Stomach (tissue), 9 donors: ENCODE results near the gene LLGL1. TPM values are rescaled to one million over a fixed set of nuclear protein-coding genes. Genes with fewer than 3 reads are reported as not detected.

ENCODE experiments used
- DNase-seq, 2 donors: peaks; one replicate each; pipeline versions ENCODE4 v3.0.0 to v3.0.0-alpha.2; 2013 to 2019
- H3K27ac ChIP-seq, 5 donors: fragments of 200-600 bp in 4 of 5; sonication (generic) in 4 of 5; one replicate each; pipeline ENCODE4 v1.5.1; 2013 to 2019; ENCODE audit warnings: mild to moderate bottlenecking in 1 of 5, moderate library complexity in 1 of 5
- H3K27me3 ChIP-seq, 3 donors: fragments of 200-600 bp; sonication (generic); one replicate each; pipeline ENCODE4 v1.5.1; 2017 to 2019; ENCODE audit warnings: mixed run types in 1 of 3
- H3K36me3 ChIP-seq, 4 donors: fragments of 200-600 bp; sonication (generic); 1 replicate in 3 of 4; 2 replicates in 1 of 4; pipeline ENCODE4 v1.5.1; 2016 to 2019
- H3K4me1 ChIP-seq, 4 donors: fragments of 200-600 bp; sonication (generic); one replicate each; pipeline ENCODE4 v1.5.1; 2016 to 2019
- H3K4me3 ChIP-seq, 4 donors: fragments of 200-600 bp; sonication (generic) in 3 of 4; one replicate each; pipeline ENCODE4 v1.5.1; 2016 to 2019; ENCODE audit warnings: mild to moderate bottlenecking in 1 of 4
- H3K9me3 ChIP-seq, 4 donors: fragments of 200-600 bp; sonication (generic); one replicate each; pipeline ENCODE4 v1.5.1; 2016 to 2019
- EP300 ChIP-seq: sonication (generic); formaldehyde crosslinking; IDR thresholded peaks from one replicate; pipeline ENCODE4 v1.6.1; 2017; ENCODE audit warnings: antibody characterized with exemption
- POLR2A ChIP-seq, 4 donors: fragments of 450-650 bp; IDR thresholded peaks; one replicate each; pipeline ENCODE4 v1.6.1; 2016; ENCODE audit warnings: antibody characterized with exemption in 4 of 4, control low read depth in 2 of 4, mild to moderate bottlenecking in 1 of 4, moderate library complexity in 1 of 4
- POLR2AphosphoS5 ChIP-seq, 3 donors: sonication (generic); formaldehyde crosslinking; IDR thresholded peaks; one replicate each; pipeline ENCODE4 v1.6.1; 2016; ENCODE audit warnings: antibody characterized with exemption in 3 of 3
- WGBS, 5 donors: extraction: QIAGEN DNeasy Blood & Tissue Kit in 3 of 5; methylation state at CpG; one replicate each; pipeline versions ENCODE4 v1.1.5 to v1.1.7; 2013 to 2018; 5-methylcytosine and 5-hydroxymethylcytosine counted together
- intact Hi-C: fragments of 100-400 bp; cut with DNase I; formaldehyde crosslinking; loops from one replicate; pipeline ENCODE4 v1.15.1; 2023; ENCODE audit warnings: low total_unique reads
- polyA plus RNA-seq, 3 donors: library from polyadenylated mRNA; stranded (reverse); fragments of 200-250 nt; gene quantifications; one replicate each; pipeline ENCODE4 v1.2.3, GENCODE V29; 2013
- total RNA-seq, 5 donors: library from RNA; depleted of rRNA; stranded (reverse); fragments of >200 nt; gene quantifications; one replicate each; pipeline versions ENCODE4 v1.1.0 to v1.2.3, GENCODE V29; 2014 to 2016
- TF ChIP-seq, protein P1 (sequence below), 7 experiments: fragments of 450-650 bp in 4 of 7; fragments of 200-600 bp in 3 of 7; sonication (generic) in 3 of 7; IDR thresholded peaks; one replicate each; pipeline ENCODE4 v1.5.1; 2016 to 2019; ENCODE audit warnings: antibody characterized with exemption in 7 of 7, control low read depth in 2 of 7, mild to moderate bottlenecking in 1 of 7
- donor health status: healthy with polysubstance abuse.
- donor health status: Bipolar disorder and iron deficiency.
- donor health status: healthy.

Gene LLGL1
- total and polyA plus RNA-seq, 8 donors = 5.2 to 19.7 (median 9.6) TPM

DNA sequence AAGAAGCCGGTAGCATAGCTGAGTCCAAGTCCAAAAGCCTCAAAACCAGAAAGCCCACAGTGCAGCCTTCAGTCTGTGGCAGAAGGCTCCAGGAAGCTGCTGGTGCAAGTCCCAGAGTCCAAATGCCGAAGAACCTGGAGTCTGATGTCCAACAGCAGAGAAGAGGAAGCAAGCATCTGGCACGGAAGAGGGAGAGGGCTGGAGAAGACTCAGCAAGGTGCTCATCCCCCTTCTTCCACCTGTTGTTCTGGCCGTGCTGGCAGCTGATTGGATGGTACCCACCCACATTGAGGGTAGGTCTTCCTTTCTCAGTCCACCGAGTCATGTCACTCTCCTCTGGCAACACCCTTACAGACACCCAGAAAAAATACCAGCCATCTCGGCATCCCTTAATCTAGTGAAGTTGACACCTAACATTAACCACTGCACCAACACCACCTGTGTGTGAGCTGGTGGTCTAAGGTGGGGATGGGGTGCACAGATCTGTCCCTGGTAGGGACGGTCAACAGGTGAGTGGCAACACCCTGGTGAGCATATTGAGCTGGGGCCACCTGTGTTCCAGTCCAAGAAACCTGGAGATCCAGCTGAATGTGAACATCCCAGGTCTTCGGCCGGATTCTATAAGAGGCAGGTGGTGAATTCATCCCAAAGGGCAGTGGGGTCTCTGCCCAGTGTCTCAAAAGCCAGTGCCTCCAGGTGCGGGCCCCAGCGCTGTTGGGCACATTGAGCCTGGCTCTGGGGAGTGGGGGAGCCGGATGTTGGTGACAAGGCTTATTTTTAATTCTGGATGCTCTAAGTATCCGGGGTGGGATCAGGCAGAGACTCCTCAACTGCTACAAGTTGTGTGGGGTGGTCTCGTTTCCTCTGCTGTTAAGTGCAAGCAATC is 44.9 kb downstream of the LLGL1 start:
- Histone ChIP-seq H3K36me3 (peaks cover 14 to 49% (median 40%) of the 10 kb centered on the region in 4 donors), H3K27me3 (no peaks in the 10 kb centered on the region), H3K4me3 (no peak overlapping the region), H3K27ac (no peak overlapping the region), H3K4me1 (peaks cover 0 to 7% (median 3%) of the 10 kb centered on the region in 4 donors), H3K9me3 (no peaks in the 10 kb centered on the region)
- WGBS, 5 donors = 76 to 91% (median 82%) methylated on average over 14 of the region's 14 CpGs
- TF ChIP-seq POLR2AphosphoS5 (IDR thresholded peaks at IDR 0.05) (no peak), EP300 (no peak), POLR2A (IDR thresholded peaks at IDR 0.05) (no peak)
- TF ChIP-seq, protein P1, sequence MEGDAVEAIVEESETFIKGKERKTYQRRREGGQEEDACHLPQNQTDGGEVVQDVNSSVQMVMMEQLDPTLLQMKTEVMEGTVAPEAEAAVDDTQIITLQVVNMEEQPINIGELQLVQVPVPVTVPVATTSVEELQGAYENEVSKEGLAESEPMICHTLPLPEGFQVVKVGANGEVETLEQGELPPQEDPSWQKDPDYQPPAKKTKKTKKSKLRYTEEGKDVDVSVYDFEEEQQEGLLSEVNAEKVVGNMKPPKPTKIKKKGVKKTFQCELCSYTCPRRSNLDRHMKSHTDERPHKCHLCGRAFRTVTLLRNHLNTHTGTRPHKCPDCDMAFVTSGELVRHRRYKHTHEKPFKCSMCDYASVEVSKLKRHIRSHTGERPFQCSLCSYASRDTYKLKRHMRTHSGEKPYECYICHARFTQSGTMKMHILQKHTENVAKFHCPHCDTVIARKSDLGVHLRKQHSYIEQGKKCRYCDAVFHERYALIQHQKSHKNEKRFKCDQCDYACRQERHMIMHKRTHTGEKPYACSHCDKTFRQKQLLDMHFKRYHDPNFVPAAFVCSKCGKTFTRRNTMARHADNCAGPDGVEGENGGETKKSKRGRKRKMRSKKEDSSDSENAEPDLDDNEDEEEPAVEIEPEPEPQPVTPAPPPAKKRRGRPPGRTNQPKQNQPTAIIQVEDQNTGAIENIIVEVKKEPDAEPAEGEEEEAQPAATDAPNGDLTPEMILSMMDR (IDR thresholded peaks at IDR 0.05) = no peak
- intact Hi-C loops = no loop called here
- no peak for DNase-seq

GRCh38 chr17:18277076-18277475 is 51.6 kb downstream of the LLGL1 start:
- no peaks in the 10 kb centered on the region for H3K9me3 ChIP-seq
- DNase-seq = no peak
- peaks cover 69 to 97% (median 92%) of the 10 kb centered on the region in 4 donors for H3K36me3 ChIP-seq
- no peaks in the 10 kb centered on the region for H3K27me3 ChIP-seq
- intact Hi-C loops = no loop called here
- no peak for TF ChIP-seq POLR2A (IDR thresholded peaks at IDR 0.05)
- TF ChIP-seq, protein P1 (IDR thresholded peaks at IDR 0.05) = no peak
- no peak for TF ChIP-seq EP300
- no peak for TF ChIP-seq POLR2AphosphoS5 (IDR thresholded peaks at IDR 0.05)
- H3K4me3 ChIP-seq = no peak overlapping the region
- H3K27ac ChIP-seq = no peak overlapping the region
- H3K4me1 ChIP-seq = peaks cover 0 to 5% (median 0%) of the 10 kb centered on the region in 4 donors
- 80 to 94% (median 90%) methylated on average over 1 of the region's 1 CpG for WGBS, 5 donors

DNA sequence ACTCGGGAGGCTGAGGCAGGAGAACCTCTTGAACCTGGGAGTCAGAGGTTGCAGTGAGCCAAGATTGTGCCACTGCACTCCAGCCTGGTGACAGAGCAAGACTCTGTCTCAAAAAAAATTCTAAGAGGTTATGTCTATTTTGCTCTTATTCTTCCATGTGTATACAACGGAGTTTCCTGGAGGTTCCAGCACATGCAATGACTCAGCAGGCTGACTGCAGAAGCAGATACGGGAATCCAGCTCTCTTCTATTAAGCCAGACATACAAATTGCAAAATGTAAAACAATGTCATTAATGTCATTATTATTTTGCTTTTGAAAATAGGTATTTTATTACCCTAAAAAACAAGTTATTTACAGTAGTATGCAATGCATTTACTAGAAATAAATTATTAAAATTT is 53.4 kb downstream of the LLGL1 start:
- Histone ChIP-seq H3K36me3 (peaks cover 80 to 98% (median 96%) of the 10 kb centered on the region in 4 donors), H3K4me3 (no peak overlapping the region), H3K27ac (no peak overlapping the region), H3K9me3 (no peaks in the 10 kb centered on the region), H3K27me3 (no peaks in the 10 kb centered on the region), H3K4me1 (peaks cover 0 to 5% (median 0%) of the 10 kb centered on the region in 4 donors)
- no peak for DNase-seq
- intact Hi-C loops = no loop called here
- WGBS, 5 donors = 84 to 92% (median 90%) methylated on average over 3 of the region's 3 CpGs
- TF ChIP-seq EP300 (no peak), POLR2A (IDR thresholded peaks at IDR 0.05) (no peak), POLR2AphosphoS5 (IDR thresholded peaks at IDR 0.05) (no peak)
- TF ChIP-seq, protein P1 (IDR thresholded peaks at IDR 0.05) = no peak

DNA sequence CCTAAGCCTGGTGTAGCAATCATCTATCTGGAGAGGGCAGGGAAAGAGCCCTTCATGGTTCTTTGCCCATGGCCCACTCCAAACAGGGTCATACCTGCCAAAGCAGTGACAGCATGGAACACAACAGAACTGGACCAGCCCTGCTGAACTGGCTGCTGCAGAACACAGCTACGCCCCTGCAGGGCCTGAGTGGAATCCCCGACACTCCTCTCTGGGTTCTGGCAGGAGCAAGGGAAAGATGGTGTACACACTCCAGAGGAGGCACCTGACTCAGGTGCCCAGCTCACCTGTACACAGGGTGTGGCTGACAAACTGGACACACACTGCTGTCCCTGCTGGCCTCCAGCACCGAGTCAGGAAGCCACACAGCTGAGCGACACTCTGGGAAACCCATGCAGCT is 54.8 kb downstream of the LLGL1 start:
- H3K4me1 ChIP-seq = peaks cover 0 to 5% (median 0%) of the 10 kb centered on the region in 4 donors
- H3K36me3 ChIP-seq = peaks cover 83 to 100% (median 99%) of the 10 kb centered on the region in 4 donors
- intact Hi-C loops = no loop called here
- H3K9me3 ChIP-seq = no peaks in the 10 kb centered on the region
- H3K27ac ChIP-seq = no peak overlapping the region
- H3K4me3 ChIP-seq = no peak overlapping the region
- TF ChIP-seq POLR2A (IDR thresholded peaks at IDR 0.05) (no peak), EP300 (no peak), POLR2AphosphoS5 (IDR thresholded peaks at IDR 0.05) (no peak)
- TF ChIP-seq, protein P1 (IDR thresholded peaks at IDR 0.05) = no peak
- H3K27me3 ChIP-seq = no peaks in the 10 kb centered on the region
- WGBS, 5 donors = 86 to 92% (median 86%) methylated on average over 4 of the region's 4 CpGs
- DNase-seq = no peak
